PC-3 (cell line): ENCODE results near the gene MCM3.

Experiments used
- CTCF ChIP-seq: fragments of 300-600 bp; sonication (generic); conservative IDR thresholded peaks from 2 replicates; pipeline ENCODE4 v1.5.1; 2017; ENCODE audit warnings: antibody characterized with exemption, low read depth, mild to moderate bottlenecking, low read length
- EZH2 ChIP-seq: fragments of 300-600 bp; sonication (generic); IDR thresholded peaks from one replicate; pipeline ENCODE4 v1.6.1; 2017; ENCODE audit warnings: antibody characterized with exemption, mild to moderate bottlenecking, low read length; ENCODE audit not compliant: unreplicated experiment

- no peak for TF ChIP-seq EZH2
- TF ChIP-seq CTCF, result no peak
Measured at GRCh38 chr6:52227495-52227894, 57.0 kb downstream of the MCM3 start.
